GM10266 (cell line): ENCODE measurements around the gene RPTOR.

Experiments used
- DNase-seq: peaks from one replicate; pipeline ENCODE4 v3.0.0; 2012; ENCODE audit errors: extremely low spot score
- TF ChIP-seq, protein P1 (sequence below): IDR thresholded peaks from 2 replicates; pipeline ENCODE4 v1.5.1; 2012; ENCODE audit warnings: mild to moderate bottlenecking, low read depth; ENCODE audit not compliant: control insufficient read depth, insufficient read depth; ENCODE audit errors: missing control alignments

Gene RPTOR

DNA sequence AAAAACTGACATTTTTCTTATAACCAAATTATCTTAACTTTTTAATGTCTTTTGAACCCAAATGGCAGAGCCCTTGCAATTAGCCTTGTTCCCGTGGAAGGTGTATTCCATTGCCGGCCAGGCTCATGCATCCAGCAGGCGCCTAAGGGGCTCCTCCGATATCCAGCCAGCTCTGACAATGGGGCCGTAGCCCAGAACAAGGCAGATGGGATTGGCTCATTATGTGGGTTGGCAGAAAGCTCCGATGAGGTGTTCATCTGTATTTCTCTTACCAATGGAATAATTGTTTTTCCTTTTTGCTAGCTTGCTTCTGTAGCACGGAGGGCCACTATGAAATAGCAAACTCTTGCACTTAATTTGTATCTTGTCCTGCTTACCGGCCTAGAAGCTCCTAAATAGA lies 238.8 kb downstream of the RPTOR start:
- TF ChIP-seq, protein P1, sequence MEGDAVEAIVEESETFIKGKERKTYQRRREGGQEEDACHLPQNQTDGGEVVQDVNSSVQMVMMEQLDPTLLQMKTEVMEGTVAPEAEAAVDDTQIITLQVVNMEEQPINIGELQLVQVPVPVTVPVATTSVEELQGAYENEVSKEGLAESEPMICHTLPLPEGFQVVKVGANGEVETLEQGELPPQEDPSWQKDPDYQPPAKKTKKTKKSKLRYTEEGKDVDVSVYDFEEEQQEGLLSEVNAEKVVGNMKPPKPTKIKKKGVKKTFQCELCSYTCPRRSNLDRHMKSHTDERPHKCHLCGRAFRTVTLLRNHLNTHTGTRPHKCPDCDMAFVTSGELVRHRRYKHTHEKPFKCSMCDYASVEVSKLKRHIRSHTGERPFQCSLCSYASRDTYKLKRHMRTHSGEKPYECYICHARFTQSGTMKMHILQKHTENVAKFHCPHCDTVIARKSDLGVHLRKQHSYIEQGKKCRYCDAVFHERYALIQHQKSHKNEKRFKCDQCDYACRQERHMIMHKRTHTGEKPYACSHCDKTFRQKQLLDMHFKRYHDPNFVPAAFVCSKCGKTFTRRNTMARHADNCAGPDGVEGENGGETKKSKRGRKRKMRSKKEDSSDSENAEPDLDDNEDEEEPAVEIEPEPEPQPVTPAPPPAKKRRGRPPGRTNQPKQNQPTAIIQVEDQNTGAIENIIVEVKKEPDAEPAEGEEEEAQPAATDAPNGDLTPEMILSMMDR = no peak
- DNase-seq = no peak

DNA sequence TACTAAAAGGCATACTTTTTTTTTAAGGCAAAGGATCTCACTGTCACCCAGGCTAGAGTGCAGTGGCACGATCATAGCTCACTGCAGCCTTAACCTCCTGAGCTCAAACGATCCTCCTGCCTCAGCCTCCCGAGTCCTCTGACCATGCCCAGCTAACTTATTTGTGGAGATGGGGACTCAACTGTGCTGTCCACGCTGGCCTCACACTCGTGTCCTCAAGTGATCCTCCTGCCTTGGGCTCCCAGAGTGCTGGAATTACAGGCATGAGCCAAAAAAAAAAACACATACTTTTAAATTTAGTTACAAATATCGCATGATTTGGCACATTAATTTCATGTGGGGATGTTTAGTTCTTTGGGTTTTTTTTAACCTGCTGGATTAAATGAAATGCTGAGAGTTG lies 239.3 kb downstream of the RPTOR start:
- DNase-seq = no peak
- TF ChIP-seq, protein P1 = no peak

DNA sequence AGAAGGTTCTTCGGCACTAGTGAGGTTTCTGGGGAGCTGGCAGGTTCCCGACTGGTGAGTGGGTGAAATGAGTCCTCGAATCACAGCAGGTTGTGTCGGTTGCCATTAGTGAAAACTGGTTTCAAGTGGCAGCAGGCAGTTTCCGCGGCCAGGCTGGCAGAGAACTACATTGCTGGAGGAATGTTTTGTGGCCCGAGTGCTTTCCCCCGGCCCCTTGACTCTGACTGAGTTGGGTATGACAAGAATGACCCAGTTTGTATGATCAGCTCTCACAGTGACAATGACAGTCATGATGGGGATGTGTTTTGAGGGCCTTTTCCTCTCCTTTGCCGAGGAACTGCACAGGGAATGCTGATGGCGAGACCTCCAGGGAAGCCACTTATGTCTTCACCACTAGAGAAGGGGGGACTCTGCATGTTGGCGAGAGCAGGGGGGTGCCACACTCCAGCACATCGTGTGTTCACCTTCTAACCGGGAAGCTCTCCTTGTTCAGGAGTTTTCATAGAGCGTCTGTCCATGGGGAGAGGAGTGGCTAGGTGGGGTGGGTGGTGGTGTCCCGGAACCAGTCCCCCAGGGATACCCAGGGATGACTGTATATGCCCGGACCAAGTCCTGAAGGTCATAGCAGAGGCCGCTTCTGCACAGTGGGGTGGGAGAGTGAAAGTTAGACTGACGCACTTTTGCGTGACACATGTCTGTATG lies 241.0 kb downstream of the RPTOR start:
- TF ChIP-seq, protein P1 = no peak
- DNase-seq = no peak

DNA sequence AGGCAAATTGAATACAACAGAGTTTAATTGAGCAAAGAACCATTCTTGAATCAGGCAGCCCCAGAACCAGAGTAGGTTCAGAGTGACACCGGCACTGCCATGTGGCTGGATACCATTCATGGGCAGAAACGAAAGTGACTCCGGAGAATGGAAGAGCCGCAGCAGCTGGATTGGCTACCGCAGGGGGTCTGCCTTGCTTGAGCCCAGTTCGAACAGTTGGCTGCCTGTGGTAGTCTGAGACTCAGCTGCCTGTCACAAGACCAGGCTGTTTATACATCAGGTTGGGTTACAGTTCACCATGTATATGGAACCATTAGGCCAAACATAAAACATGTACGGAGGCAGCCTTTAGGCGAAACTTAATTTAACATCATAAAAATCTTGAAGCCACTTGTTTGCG lies 241.8 kb downstream of the RPTOR start:
- DNase-seq = no peak
- TF ChIP-seq, protein P1 = no peak

DNA sequence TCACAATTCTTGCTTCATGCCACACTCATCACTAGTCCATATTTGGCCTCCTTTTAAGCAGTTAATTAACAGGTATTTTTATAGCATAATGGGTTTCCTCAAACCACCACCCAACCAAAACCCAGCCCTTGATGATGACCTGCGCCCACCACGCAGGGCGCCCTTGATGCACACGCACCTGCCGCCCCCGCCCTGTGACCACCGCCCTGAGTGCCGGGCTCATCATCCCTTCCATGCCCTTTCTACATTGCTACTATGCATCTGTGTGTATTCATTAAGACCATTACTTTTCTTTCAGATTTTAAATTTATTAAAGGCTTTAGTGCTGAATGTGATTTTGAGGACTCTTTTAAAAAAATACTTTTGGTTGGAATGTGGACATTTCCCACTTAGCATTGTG lies 242.2 kb downstream of the RPTOR start:
- TF ChIP-seq, protein P1 = no peak
- DNase-seq = no peak

DNA sequence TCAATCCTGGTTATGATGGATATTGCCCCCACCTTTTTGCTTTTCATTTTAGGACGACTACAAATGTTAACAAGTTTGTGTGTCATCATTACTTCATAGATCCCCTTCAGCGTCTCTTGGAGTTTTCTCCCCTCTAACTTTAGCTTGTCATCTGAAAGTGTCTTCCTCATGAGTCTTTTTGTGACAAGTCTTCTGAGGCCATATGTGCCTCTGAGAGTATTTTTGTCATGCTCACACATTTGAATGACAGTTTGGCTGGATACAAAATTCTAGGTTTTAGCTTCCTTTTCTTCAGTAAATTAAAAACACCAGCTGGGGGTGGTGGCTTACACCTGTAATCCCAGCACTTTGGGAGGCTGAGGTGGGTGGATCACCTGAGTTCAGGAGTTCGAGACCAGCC lies 243.2 kb downstream of the RPTOR start:
- no peak for DNase-seq
- TF ChIP-seq, protein P1 = no peak

DNA sequence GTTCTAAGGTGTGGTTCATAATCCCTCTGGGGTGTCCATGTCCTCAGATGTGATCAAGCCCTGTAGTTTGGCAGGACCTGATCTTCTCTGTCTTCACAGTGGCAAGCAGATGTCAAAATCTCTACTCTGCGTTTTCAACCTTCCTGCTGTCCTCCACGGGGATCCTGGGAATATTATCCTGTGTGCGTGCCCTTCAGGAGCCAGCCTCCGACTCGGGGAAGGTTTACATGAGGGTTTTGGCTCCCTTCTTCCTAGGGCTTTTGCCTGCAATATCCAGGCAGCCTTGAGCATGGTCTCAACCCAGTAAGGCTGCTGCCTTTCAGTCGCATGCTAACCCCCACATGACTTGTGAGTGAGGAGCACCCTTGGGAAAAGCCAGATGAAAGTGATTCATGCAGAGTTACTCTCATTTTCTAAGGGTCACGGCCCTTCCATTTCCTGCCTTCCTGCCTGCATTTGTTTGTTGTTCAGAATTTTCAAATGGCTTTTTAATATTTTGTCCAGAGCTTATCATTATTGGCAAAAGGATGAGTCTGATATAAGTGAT lies 244.8 kb downstream of the RPTOR start:
- DNase-seq = no peak

More for the DNA sequence above, 244.8 kb downstream of the RPTOR start:
- TF ChIP-seq, protein P1 = no peak
